Endothelial cell (in vitro differentiated cells): ENCODE results near the gene AQP1. TPM values are rescaled to one million over a fixed set of nuclear protein-coding genes. Genes with fewer than 3 reads are reported as not detected.
A peak's percentile ranks its signal among the peaks of the same experiment; 100 is the strongest.

ENCODE experiments used
- DNase-seq: peaks from one replicate; pipeline ENCODE4 v3.0.0; 2021; ENCODE audit warnings: low spot score
- H3K27ac Mint-ChIP-seq: one replicate; pipeline ENCODE4 v1.8.0; 2021; ENCODE audit warnings: mixed read lengths, inconsistent platforms; ENCODE audit not compliant: unreplicated experiment
- H3K27me3 Mint-ChIP-seq: one replicate; pipeline ENCODE4 v1.8.0; 2021; ENCODE audit warnings: mild to moderate bottlenecking, moderate library complexity, mixed read lengths, inconsistent platforms; ENCODE audit not compliant: unreplicated experiment
- H3K36me3 Mint-ChIP-seq: one replicate; pipeline ENCODE4 v1.8.0; 2021; ENCODE audit warnings: mild to moderate bottlenecking, low read depth, mixed read lengths, inconsistent platforms; ENCODE audit not compliant: unreplicated experiment
- H3K4me1 Mint-ChIP-seq: one replicate; pipeline ENCODE4 v1.8.0; 2021; ENCODE audit warnings: mild to moderate bottlenecking, mixed read lengths, inconsistent platforms; ENCODE audit not compliant: unreplicated experiment
- H3K4me3 Mint-ChIP-seq: one replicate; pipeline ENCODE4 v1.8.0; 2021; ENCODE audit warnings: mild to moderate bottlenecking, mixed read lengths, inconsistent platforms; ENCODE audit not compliant: unreplicated experiment
- H3K9me3 Mint-ChIP-seq: one replicate; pipeline ENCODE4 v1.8.0; 2021; ENCODE audit warnings: mixed read lengths, inconsistent platforms; ENCODE audit not compliant: unreplicated experiment
- total RNA-seq: library from RNA; stranded (reverse); fragmentation: NEBNext Ultra II Directional; extraction: Animal tissue kit (Norgen Biotek cat#: 25700); gene quantifications from one replicate; pipeline ENCODE4 v1.2.1, GENCODE V29; 2021; ENCODE audit not compliant: unreplicated experiment
- TF ChIP-seq, protein P1 (sequence below): fragments of 200-600 bp; sonication (generic); IDR thresholded peaks from one replicate; pipeline ENCODE4 v1.5.0; 2021; ENCODE audit warnings: antibody characterized with exemption; ENCODE audit not compliant: unreplicated experiment

Gene AQP1
- total RNA-seq, 1 donor from 2014 or later = 2.7 TPM

DNA sequence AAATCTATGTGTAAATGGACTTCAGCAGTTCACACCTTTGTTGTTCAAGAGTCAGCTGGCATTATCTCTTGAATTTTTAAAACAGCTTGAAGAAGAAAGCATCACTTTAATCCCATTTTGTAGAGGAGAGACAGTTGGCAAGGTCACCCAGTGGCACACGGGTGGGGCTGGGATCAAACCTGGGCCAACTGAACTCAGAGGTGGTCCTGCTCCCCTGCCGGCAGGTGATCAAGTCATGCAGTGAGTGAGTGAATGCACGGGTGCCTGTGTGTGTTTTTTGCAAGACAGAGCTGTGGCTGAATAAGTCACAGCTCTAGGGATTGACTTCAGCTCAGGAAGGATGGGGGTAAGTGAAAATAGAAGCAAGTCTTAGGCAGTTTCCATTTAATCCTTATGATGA, 61.6 kb downstream of the AQP1 start:
- H3K27me3 Mint-ChIP-seq = peaks cover 7% of the 10 kb centered on the region
- H3K4me3 Mint-ChIP-seq = no peak overlapping the region
- no peak overlapping the region for H3K27ac Mint-ChIP-seq
- H3K9me3 Mint-ChIP-seq = no peaks in the 10 kb centered on the region
- peaks cover 10% of the 10 kb centered on the region for H3K4me1 Mint-ChIP-seq
- no peak for DNase-seq
- peaks cover 8% of the 10 kb centered on the region for H3K36me3 Mint-ChIP-seq
- TF ChIP-seq, protein P1, sequence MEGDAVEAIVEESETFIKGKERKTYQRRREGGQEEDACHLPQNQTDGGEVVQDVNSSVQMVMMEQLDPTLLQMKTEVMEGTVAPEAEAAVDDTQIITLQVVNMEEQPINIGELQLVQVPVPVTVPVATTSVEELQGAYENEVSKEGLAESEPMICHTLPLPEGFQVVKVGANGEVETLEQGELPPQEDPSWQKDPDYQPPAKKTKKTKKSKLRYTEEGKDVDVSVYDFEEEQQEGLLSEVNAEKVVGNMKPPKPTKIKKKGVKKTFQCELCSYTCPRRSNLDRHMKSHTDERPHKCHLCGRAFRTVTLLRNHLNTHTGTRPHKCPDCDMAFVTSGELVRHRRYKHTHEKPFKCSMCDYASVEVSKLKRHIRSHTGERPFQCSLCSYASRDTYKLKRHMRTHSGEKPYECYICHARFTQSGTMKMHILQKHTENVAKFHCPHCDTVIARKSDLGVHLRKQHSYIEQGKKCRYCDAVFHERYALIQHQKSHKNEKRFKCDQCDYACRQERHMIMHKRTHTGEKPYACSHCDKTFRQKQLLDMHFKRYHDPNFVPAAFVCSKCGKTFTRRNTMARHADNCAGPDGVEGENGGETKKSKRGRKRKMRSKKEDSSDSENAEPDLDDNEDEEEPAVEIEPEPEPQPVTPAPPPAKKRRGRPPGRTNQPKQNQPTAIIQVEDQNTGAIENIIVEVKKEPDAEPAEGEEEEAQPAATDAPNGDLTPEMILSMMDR = no peak

DNA sequence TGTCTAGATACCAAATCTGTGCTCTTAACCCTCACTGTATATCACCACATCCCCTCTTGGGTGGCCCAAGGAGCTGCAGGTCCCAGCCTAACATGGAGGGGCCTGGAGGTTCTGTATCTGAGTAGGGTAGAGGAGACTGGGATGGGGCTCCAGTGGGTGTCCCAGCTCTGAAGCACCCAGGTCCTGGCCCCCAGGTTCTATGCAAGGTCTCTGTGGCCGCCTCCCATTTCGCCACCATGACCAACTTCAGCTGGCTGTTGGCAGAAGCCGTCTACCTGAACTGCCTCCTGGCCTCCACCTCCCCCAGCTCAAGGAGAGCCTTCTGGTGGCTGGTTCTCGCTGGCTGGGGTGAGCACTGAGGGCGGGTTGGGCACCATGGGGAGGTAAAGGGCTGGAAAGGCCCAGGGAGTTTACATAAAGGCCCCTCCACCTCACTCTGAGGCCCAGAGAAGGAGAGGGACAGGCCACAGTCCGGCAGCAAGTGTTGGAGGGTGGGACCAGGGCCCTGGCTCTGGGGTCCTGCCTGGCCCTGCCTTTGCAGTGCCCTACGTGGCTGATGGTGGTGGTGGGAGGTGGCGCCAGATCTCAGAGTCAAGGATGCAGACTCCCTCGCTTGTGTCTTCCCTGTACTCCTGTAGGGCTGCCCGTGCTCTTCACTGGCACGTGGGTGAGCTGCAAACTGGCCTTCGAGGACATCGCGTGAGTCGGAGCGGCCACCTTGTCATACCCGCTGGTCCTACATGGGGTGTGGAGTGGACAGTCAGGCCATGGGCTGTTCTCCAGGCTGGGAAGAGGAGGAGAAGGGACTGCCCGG, 62.3 kb downstream of the AQP1 start:
- Mint-ChIP-seq H3K27ac (no peak overlapping the region), H3K27me3 (peaks cover 7% of the 10 kb centered on the region), H3K36me3 (peaks cover 8% of the 10 kb centered on the region), H3K4me3 (no peak overlapping the region), H3K9me3 (no peaks in the 10 kb centered on the region), H3K4me1 (peaks cover 13% of the 10 kb centered on the region)
- TF ChIP-seq, protein P1 = no peak
- DNase-seq = no peak

DNA sequence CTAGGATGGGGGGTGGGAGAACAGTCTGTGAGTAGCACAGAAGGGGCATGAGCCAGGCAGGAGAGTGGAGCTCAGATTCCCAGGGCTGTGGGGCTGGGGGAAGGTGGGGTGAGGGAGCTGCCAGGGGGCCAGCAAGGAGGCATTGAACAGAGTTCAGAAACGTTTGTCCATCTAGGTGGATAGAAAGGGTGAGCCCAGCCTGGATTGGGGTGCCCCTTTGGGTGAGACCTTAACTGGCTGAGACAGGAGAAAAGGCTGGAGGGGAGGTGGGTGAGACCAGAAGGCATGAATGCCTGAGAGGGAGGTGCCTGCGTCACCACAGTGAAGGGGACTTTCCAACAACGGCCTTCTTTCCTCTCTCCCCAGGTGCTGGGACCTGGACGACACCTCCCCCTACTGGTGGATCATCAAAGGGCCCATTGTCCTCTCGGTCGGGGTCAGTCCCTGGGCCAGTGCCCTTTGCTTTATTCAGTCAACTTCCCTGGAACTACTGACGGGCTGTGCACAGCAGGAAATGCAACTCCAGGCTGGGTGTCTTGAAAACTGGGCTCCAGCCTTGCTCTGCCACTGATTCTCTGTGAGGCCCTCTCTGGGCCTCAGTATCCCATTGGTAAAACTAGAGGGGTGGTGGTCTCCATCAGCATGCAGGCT, 63.1 kb downstream of the AQP1 start:
- no peaks in the 10 kb centered on the region for H3K9me3 Mint-ChIP-seq

More for the DNA sequence above, 63.1 kb downstream of the AQP1 start:
- Mint-ChIP-seq H3K27ac (no peak overlapping the region), H3K36me3 (peaks cover 8% of the 10 kb centered on the region), H3K4me1 (peaks cover 19% of the 10 kb centered on the region), H3K27me3 (peaks cover 7% of the 10 kb centered on the region), H3K4me3 (no peak overlapping the region)
- TF ChIP-seq, protein P1 = peak; percentile 87
- DNase-seq = peak; percentile 82

Other genes with a start within 250 kb of the AQP1 start
- 0.38 TPM for gene CRHR2, start 229.4 kb upstream of the AQP1 start, total RNA-seq
- gene INMT, start 159.7 kb upstream of the AQP1 start, total RNA-seq = 1.4 TPM
- 4.7 TPM for gene MINDY4, start 140.4 kb upstream of the AQP1 start, total RNA-seq
- 7.5 TPM for gene GHRHR, start 52.1 kb downstream of the AQP1 start, total RNA-seq
- gene ADCYAP1R1, start 140.5 kb downstream of the AQP1 start, total RNA-seq = 39.3 TPM